HepG2 (cell line): ENCODE results near the gene FAM117A. TPM values are rescaled to one million over a fixed set of nuclear protein-coding genes. Genes with fewer than 3 reads are reported as not detected.

Source experiments
- MEIS2 ChIP-seq: sonication (generic); formaldehyde crosslinking; IDR thresholded peaks from 2 replicates; pipeline ENCODE4 v1.9.0; 2021; ENCODE audit warnings: mild to moderate bottlenecking, missing genetic modification reagents
- MNT ChIP-seq: fragments of 450-650 bp; IDR thresholded peaks from 2 replicates; pipeline ENCODE4 v1.6.1; 2016
- ZHX2 ChIP-seq, 2 experiments: sonication (generic) in 1 of 2; formaldehyde crosslinking in 1 of 2; IDR thresholded peaks; 2 replicates each; pipeline versions ENCODE4 v1.6.1 to v1.9.0; 2014 to 2022; ENCODE audit warnings: antibody characterized with exemption in 1 of 2, borderline replicate concordance in 1 of 2, inconsistent platforms in 1 of 2, low read depth in 1 of 2, missing genetic modification reagents in 1 of 2
- ZNF501 ChIP-seq: sonication (generic); formaldehyde crosslinking; IDR thresholded peaks from 2 replicates; pipeline ENCODE4 v1.5.1; 2020; ENCODE audit warnings: mild to moderate bottlenecking, moderate library complexity, missing genetic modification reagents
- polyA plus RNA-seq, 8 experiments: library from polyadenylated mRNA; depleted of rRNA in 3 of 8; stranded (reverse) in 7 of 8; unstranded in 1 of 8; fragments of >200 nt; fragmentation: Illumina TruSeq in 4 of 8; extraction: Trizol in 4 of 8; gene quantifications; 2 replicates each; pipeline versions ENCODE4 v1.2.1 to v1.2.3, GENCODE V29; 2011 to 2016; ENCODE audit warnings: low read depth in 4 of 8, missing spikeins in 1 of 8, mixed read lengths in 1 of 8; ENCODE audit not compliant: insufficient read depth in 1 of 8
- total RNA-seq, 5 experiments: library from RNA; depleted of rRNA; stranded (reverse); fragments of >200 nt; fragmentation: Illumina TruSeq; extraction: Trizol; gene quantifications; 2 replicates each; pipeline ENCODE4 v1.2.3, GENCODE V29; 2016; ENCODE audit warnings: low read depth in 1 of 5

FAM117A gene
- total and polyA plus RNA-seq, 2 of the 13 experiments (the other 11 are each of a cell fraction or from before 2014, with no cell fraction given), result 12.1 to 19.8 TPM

- peak; percentile 81 for TF ChIP-seq ZHX2 (IDR thresholded peaks at IDR 0.05; ENCODE audit: low read depth)
- TF ChIP-seq ZHX2 (CRISPR knock-in tag; IDR thresholded peaks at IDR 0.05; ENCODE audit: borderline replicate concordance), result peak; percentile 70; the same call in 1 of the 2 replicates
- peak; percentile 91 for TF ChIP-seq MEIS2 (CRISPR knock-in tag)
- TF ChIP-seq MNT, result peak; percentile 81
- TF ChIP-seq ZNF501 (CRISPR knock-in tag), result peak; percentile 93
- TF ChIP-seq, all 625 proteins: peak for 475
Measured at GRCh38 chr17:49677933-49678847, 85.7 kb downstream of the FAM117A start, which contains the start of gene SPOP (continued).
